ENCODE results near the gene OR2B2. TPM values are rescaled to one million over a fixed set of nuclear protein-coding genes. Genes with fewer than 3 reads are reported as not detected.

OR2B2 gene
- total RNA-seq (not detected), polyA plus RNA-seq (not detected)
- long read RNA-seq, donor 1, result 0 reads
- long read RNA-seq, donor 2, result 0 reads
- long read RNA-seq, donor 3, result 0 reads
- long read RNA-seq, donor 4, result 0 reads
- long read RNA-seq, donor 5, partial matches to known transcripts, result 0 of 1 reads
- long read RNA-seq, donor 5, other reads (novel, unspliced or antisense), result 0 of 1 reads

DNA sequence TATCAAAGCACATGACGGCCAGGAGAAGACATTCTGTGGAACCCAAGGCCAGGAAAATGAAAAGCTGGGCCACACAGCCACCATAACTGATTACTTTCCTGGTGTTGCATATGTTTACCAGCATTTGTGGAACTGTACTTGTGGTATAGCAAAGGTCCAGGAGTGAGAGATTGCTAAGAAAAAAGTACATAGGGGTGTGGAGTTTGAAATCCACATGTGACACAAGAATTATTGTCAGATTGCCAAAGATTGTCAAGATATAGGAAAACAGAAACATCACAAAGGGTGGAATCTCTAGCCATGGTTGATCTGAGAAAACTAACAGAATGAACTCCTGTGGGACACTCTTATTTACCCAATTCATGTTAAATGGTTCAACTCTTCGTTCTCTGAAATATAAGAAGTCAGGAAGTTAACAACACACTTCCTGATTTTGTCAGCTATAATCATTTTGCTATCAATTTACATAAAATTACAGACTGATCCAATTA is at the start of gene OR2B2:
Gene OR2B2 (minus strand): TSS at position 441 of the 491 bp plus-strand sequence. CDS start 77 bp downstream, at position 364.
- Histone ChIP-seq H3K4me1 (ENCODE audit: control insufficient read depth in 5 of 5, insufficient read depth in 5 of 5, low read length in 5 of 5) (no peaks in the 10 kb centered on the region), H3K27me3 (ENCODE audit: control insufficient read depth in 3 of 3, insufficient read depth in 3 of 3, low read length in 2 of 3) (no peaks in the 10 kb centered on the region), H3K4me3 (no peak within 1 kb of the TSS), H3K36me3 (ENCODE audit: control insufficient read depth in 4 of 4, insufficient read depth in 4 of 4, low read length in 4 of 4) (no peaks in the 10 kb centered on the region), H3K9me3 (ENCODE audit: control insufficient read depth in 4 of 4, insufficient read depth in 3 of 4, low read length in 3 of 4) (no peaks in the 10 kb centered on the region), H3K9ac (ENCODE audit: insufficient read depth in 1 of 2, low read length in 2 of 2) (no peak within 1 kb of the TSS), H3K27ac (ENCODE audit: low read depth in 1 of 2, low read length in 1 of 2) (no peak within 1 kb of the TSS)
- DNase-seq, result no peak
- no peak for TF ChIP-seq CTCF (IDR thresholded peaks at IDR 0.05; ENCODE audit: control extremely low read depth, extremely low read depth)
- no peak for ATAC-seq (ENCODE audit: insufficient read depth, low FRiP score)
- WGBS, 2 donors, result 56 to 62% methylated on average over 2 of the region's 2 CpGs

DNA sequence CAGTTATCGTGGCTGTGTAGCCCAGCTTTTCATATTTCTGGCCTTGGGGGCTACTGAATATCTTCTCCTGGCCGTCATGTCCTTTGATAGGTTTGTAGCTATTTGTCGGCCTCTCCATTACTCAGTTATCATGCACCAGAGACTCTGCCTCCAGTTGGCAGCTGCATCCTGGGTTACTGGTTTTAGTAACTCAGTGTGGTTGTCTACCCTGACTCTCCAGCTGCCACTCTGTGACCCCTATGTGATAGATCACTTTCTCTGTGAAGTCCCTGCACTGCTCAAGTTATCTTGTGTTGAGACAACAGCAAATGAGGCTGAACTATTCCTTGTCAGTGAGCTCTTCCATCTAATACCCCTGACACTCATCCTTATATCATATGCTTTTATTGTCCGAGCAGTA is 45.3 kb upstream of the OR2B2 start:
- H3K27ac ChIP-seq (ENCODE audit: low read depth in 1 of 2, low read length in 1 of 2), result no peak overlapping the region
- no peak for ATAC-seq (ENCODE audit: insufficient read depth, low FRiP score)
- no peak overlapping the region for H3K9ac ChIP-seq (ENCODE audit: insufficient read depth in 1 of 2, low read length in 2 of 2)
- no peak overlapping the region for H3K4me3 ChIP-seq
- no peak for TF ChIP-seq CTCF (IDR thresholded peaks at IDR 0.05; ENCODE audit: control extremely low read depth, extremely low read depth)
- no peaks in the 10 kb centered on the region for H3K9me3 ChIP-seq (ENCODE audit: control insufficient read depth in 4 of 4, insufficient read depth in 3 of 4, low read length in 3 of 4)
- WGBS, 2 donors, result 67 to 82% methylated on average over 4 of the region's 4 CpGs
- peaks cover 0 to 11% (median 0%) of the 10 kb centered on the region in 3 donors for H3K27me3 ChIP-seq (ENCODE audit: control insufficient read depth in 3 of 3, insufficient read depth in 3 of 3, low read length in 2 of 3)
- H3K36me3 ChIP-seq (ENCODE audit: control insufficient read depth in 4 of 4, insufficient read depth in 4 of 4, low read length in 4 of 4), result no peaks in the 10 kb centered on the region
- H3K4me1 ChIP-seq (ENCODE audit: control insufficient read depth in 5 of 5, insufficient read depth in 5 of 5, low read length in 5 of 5), result no peaks in the 10 kb centered on the region
- no peak for DNase-seq

DNA sequence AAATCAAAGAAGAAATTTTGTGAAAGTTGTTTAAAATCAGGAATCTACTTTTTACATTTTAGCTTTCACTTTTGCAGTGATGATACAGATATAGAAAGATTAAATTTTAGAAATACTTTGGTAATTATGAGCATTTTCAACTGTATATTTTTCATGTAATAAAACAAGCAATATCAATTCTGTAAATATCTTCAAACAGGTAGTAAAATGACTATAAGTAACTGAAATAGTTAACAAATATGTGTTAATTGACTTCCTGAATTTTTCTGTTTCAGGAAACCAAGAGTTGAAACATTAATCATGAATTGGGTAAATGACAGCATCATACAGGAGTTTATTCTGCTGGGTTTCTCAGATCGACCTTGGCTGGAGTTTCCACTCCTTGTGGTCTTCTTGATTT is 44.7 kb upstream of the OR2B2 start, which contains the start of gene OR2B6:
Gene OR2B6 (plus strand): TSS at position 301 of the 400 bp plus-strand sequence. CDS start 0 bp downstream, at position 301.
- Histone ChIP-seq H3K9me3 (ENCODE audit: control insufficient read depth in 4 of 4, insufficient read depth in 3 of 4, low read length in 3 of 4) (no peaks in the 10 kb centered on the region), H3K4me1 (ENCODE audit: control insufficient read depth in 5 of 5, insufficient read depth in 5 of 5, low read length in 5 of 5) (no peaks in the 10 kb centered on the region), H3K27me3 (ENCODE audit: control insufficient read depth in 3 of 3, insufficient read depth in 3 of 3, low read length in 2 of 3) (peaks cover 0 to 13% (median 0%) of the 10 kb centered on the region in 3 donors), H3K27ac (ENCODE audit: low read depth in 1 of 2, low read length in 1 of 2) (no peak within 1 kb of the TSS), H3K4me3 (no peak within 1 kb of the TSS), H3K36me3 (ENCODE audit: control insufficient read depth in 4 of 4, insufficient read depth in 4 of 4, low read length in 4 of 4) (no peaks in the 10 kb centered on the region), H3K9ac (ENCODE audit: insufficient read depth in 1 of 2, low read length in 2 of 2) (no peak within 1 kb of the TSS)
- no peak for DNase-seq
- ATAC-seq (ENCODE audit: insufficient read depth, low FRiP score), result no peak
- 11 to 25% methylated on average over 1 of the region's 1 CpG for WGBS, 2 donors
- TF ChIP-seq CTCF (IDR thresholded peaks at IDR 0.05; ENCODE audit: control extremely low read depth, extremely low read depth), result no peak
